GM10266 (cell line): ENCODE data around the gene SLIT1.

Source experiments
- DNase-seq: peaks from one replicate; pipeline ENCODE4 v3.0.0; 2012; ENCODE audit errors: extremely low spot score
- TF ChIP-seq, protein P1 (sequence below): IDR thresholded peaks from 2 replicates; pipeline ENCODE4 v1.5.1; 2012; ENCODE audit warnings: mild to moderate bottlenecking, low read depth; ENCODE audit not compliant: control insufficient read depth, insufficient read depth; ENCODE audit errors: missing control alignments

SLIT1 gene

DNA sequence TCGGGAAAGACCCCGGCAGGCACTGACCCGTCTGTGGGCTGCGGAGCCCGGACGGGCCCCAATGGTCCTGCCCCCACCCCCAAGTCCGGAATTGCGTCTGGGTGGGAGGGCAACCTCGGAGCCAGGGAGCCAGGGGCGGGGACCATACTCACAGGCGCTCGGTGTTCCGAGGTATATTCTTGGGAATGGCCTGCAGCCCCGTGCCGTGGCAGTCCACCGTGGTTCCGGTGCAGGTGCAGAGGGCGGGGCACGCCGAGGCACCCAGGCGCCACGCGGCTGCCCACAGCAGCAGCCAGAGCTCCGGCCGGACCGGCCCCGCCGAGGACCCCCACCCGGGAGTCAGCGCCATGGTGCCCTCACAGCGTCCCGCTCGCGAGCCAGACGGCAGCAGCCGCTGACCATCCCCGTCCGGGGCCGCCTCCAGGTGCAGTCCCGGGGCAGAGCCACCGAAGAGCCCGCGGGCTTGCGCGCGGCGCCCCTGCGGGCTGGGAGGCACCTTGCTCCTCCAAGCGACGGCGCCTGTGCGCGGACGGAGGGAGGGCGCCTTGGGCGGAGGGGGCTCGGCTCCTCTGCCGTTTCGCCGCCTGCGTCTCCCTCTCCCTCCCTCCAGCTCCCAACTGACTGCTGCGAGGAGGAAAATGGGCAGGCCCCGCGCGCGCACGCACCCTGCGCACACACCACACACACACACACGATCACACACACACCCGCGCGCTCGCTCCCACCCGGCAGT lies at the start of gene SLIT1:
SLIT1 (minus strand) TSS at position 634 of the 733 bp plus-strand sequence; CDS start at position 349, 285 bp downstream.
- no peak for DNase-seq
- TF ChIP-seq, protein P1, sequence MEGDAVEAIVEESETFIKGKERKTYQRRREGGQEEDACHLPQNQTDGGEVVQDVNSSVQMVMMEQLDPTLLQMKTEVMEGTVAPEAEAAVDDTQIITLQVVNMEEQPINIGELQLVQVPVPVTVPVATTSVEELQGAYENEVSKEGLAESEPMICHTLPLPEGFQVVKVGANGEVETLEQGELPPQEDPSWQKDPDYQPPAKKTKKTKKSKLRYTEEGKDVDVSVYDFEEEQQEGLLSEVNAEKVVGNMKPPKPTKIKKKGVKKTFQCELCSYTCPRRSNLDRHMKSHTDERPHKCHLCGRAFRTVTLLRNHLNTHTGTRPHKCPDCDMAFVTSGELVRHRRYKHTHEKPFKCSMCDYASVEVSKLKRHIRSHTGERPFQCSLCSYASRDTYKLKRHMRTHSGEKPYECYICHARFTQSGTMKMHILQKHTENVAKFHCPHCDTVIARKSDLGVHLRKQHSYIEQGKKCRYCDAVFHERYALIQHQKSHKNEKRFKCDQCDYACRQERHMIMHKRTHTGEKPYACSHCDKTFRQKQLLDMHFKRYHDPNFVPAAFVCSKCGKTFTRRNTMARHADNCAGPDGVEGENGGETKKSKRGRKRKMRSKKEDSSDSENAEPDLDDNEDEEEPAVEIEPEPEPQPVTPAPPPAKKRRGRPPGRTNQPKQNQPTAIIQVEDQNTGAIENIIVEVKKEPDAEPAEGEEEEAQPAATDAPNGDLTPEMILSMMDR = no peak

DNA sequence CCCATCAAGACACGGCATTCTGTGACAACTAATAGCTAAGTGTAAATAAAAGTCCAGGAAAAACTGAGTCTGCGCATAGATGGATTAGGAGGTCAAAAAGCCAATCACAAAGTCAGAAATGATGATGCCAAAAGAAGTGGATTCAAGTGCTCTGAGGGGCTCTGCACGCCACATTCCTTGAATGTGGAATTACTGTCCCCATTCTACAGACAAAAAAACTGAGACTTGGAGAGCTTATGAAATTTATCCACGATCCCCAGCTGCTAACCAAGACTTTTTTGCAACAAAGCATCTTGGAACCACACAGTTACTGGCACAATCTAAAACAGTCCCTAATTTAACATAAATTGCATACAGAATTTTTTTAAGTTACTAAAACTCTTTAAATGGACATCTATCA lies 49.6 kb upstream of the SLIT1 start:
- TF ChIP-seq, protein P1 = no peak
- DNase-seq = no peak

DNA sequence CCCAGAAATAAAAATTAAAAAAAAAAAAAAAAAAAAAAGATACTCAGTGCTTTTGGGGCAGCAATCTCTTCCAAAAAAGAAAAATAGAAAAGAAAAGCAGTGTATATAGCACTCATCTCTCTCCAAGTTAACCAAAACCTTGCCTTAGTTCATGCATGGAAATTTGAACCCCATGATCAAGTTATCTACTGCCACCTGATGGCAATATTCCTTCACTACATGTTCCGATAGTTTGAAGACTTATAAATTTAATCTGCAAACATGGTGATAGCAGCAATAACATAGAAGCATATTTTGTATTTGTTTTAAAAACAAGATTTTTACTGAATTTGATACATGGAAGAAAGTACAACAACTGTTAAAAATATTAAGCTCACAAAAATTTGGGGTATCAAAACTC lies 48.6 kb upstream of the SLIT1 start:
- DNase-seq = no peak
- TF ChIP-seq, protein P1 = peak; percentile 49

DNA sequence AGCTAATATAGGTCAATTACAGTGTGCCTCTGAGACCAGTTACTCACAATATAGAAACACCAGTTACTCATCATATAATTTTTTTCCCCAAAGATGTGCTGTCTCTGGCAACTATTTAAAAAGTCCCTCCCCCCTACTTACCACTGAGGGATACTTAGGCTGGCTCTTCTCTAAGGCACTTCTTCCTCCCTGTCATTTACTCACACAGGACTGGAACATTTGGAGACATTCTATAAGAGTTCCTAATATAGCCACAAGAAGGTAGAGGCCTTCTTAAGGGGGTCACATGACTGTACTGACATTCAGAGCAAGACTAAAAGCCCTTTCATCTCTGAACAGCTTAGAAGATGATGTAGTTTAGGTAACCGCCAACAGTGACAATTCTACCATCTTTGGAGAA lies 44.4 kb upstream of the SLIT1 start:
- TF ChIP-seq, protein P1 = no peak
- no peak for DNase-seq

DNA sequence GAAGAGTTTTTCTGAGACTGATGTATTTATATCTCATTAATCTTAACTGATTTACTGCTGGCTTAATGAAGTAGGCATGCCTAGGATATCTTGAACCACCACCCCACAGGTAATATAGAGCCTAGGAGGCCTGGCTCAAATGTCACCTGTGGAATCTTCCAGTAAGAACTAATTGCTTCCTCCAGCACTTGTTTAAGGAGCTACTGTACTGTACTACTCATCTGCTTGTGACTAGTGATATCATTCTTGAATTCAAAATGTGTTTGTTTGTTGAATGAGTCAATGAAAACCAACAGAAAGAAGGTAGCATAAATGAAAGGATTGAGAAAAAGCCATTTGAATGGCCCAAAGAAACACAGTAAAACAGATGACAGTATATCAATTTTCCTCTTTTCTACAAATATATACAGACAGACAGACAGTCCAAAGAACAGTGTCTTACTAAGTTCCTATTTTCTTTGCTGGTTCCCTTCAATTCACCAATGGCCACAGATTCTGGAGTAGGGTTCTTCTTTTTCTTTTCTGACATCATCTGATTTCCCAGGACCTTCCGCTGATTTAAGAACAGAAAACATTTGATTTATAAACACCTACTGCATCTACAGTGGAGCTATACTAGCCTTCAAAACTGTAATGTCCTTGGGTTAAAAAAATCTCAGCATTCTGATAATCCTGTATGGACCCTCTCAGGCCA lies 43.7 kb upstream of the SLIT1 start:
- no peak for DNase-seq
- TF ChIP-seq, protein P1 = no peak

DNA sequence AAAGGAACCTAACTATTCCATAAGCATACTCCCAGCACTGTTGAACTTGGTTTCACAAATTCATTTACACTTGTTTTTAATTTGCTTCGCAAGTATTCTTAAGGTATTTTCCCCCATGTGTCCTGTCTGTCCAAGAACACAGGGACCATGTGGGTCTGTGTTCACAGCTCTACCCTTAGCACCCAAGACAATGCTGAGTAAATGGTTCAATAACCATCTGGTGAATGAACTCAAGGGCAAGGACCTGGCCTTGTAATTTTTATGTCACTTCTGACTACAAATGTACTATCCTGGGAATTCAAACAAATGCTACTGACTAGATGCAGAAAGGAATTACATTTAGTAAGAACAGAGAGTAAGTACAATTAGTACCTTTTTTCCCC lies 43.0 kb upstream of the SLIT1 start:
- no peak for DNase-seq

More for the DNA sequence above, 43.0 kb upstream of the SLIT1 start:
- TF ChIP-seq, protein P1 = no peak
